ENCODE data around the gene SREBF2.

Gene SREBF2

GRCh38 chr22:41870786-41871185 lies 37.9 kb downstream of the SREBF2 start:
- no peak for TF ChIP-seq CTCF (IDR thresholded peaks at IDR 0.05; ENCODE audit: insufficient read depth, low read length, missing control alignments)
- ChIA-PET POLR2A (no interaction called here), CTCF (interaction anchor here (0.8 to 1.1 kb wide), 2 partner anchors 10 to 18 kb away, joined by 3 read pairs; no protein-coding TSS in a partner anchor)
- no peak overlapping the region for H3K4me3 ChIP-seq (ENCODE audit: low read depth, low read length)
- no peak for DNase-seq (ENCODE audit: low read depth, low spot score)

- no peak for DNase-seq (ENCODE audit: low read depth, low spot score)
- TF ChIP-seq CTCF (IDR thresholded peaks at IDR 0.05; ENCODE audit: insufficient read depth, low read length, missing control alignments): no peak
- ChIA-PET CTCF (interaction anchor here (2.0 kb wide), 1 partner anchor 176 kb away, joined by 8 read pairs; no protein-coding TSS in a partner anchor), POLR2A (no interaction called here)
- no peak overlapping the region for H3K4me3 ChIP-seq (ENCODE audit: low read depth, low read length)
Measured at GRCh38 chr22:41873391-41873790, 40.5 kb downstream of the SREBF2 start.

GRCh38 chr22:41874090-41874489 lies 41.2 kb downstream of the SREBF2 start:
- TF ChIP-seq CTCF (IDR thresholded peaks at IDR 0.05; ENCODE audit: insufficient read depth, low read length, missing control alignments): no peak
- no peak for DNase-seq (ENCODE audit: low read depth, low spot score)
- ChIA-PET POLR2A (no interaction called here), CTCF (interaction anchor here (0.9 to 1.9 kb wide), 3 partner anchors 11 to 177 kb away, joined by 3 to 4 read pairs (median 4); no protein-coding TSS in a partner anchor)
- no peak overlapping the region for H3K4me3 ChIP-seq (ENCODE audit: low read depth, low read length)

GRCh38 chr22:41875531-41876270 lies 42.8 kb downstream of the SREBF2 start:
- POLR2A ChIA-PET: no interaction called here

GRCh38 chr22:41876275-41876674 lies 43.4 kb downstream of the SREBF2 start:
- TF ChIP-seq CTCF (IDR thresholded peaks at IDR 0.05; ENCODE audit: insufficient read depth, low read length, missing control alignments): no peak
- DNase-seq (ENCODE audit: low read depth, low spot score): no peak
- H3K4me3 ChIP-seq (ENCODE audit: low read depth, low read length): no peak overlapping the region
- CTCF ChIA-PET: interaction anchor here (0.6 to 1.8 kb wide), 7 partner anchors 19 to 179 kb away, joined by 3 to 7 read pairs (median 3); no protein-coding TSS in a partner anchor
- POLR2A ChIA-PET: interaction anchor here (0.7 kb wide), 1 partner anchor 319 kb away, joined by 3 read pairs; no protein-coding TSS in a partner anchor

More at GRCh38 chr22:41875531-41876270, 42.8 kb downstream of the SREBF2 start:
- CTCF ChIA-PET: interaction anchor here (0.6 to 1.9 kb wide), 8 partner anchors 10 to 179 kb away, joined by 3 to 7 read pairs (median 4); no protein-coding TSS in a partner anchor
- no peak for TF ChIP-seq CTCF (IDR thresholded peaks at IDR 0.05; ENCODE audit: insufficient read depth, low read length, missing control alignments)
- DNase-seq (ENCODE audit: low read depth, low spot score): no peak
- no peak overlapping the region for H3K4me3 ChIP-seq (ENCODE audit: low read depth, low read length)

GRCh38 chr22:41876675-41877074 lies 43.8 kb downstream of the SREBF2 start:
- DNase-seq (ENCODE audit: low read depth, low spot score): no peak
- TF ChIP-seq CTCF (IDR thresholded peaks at IDR 0.05; ENCODE audit: insufficient read depth, low read length, missing control alignments): no peak
- POLR2A ChIA-PET: interaction anchor here (0.7 kb wide), 1 partner anchor 319 kb away, joined by 3 read pairs; no protein-coding TSS in a partner anchor
- H3K4me3 ChIP-seq (ENCODE audit: low read depth, low read length): no peak overlapping the region
- CTCF ChIA-PET: interaction anchor here (1.0 to 1.8 kb wide), 5 partner anchors 20 to 180 kb away, joined by 3 to 7 read pairs (median 3); no protein-coding TSS in a partner anchor
